ENCODE data around the gene S100PBP.

S100PBP gene

DNA sequence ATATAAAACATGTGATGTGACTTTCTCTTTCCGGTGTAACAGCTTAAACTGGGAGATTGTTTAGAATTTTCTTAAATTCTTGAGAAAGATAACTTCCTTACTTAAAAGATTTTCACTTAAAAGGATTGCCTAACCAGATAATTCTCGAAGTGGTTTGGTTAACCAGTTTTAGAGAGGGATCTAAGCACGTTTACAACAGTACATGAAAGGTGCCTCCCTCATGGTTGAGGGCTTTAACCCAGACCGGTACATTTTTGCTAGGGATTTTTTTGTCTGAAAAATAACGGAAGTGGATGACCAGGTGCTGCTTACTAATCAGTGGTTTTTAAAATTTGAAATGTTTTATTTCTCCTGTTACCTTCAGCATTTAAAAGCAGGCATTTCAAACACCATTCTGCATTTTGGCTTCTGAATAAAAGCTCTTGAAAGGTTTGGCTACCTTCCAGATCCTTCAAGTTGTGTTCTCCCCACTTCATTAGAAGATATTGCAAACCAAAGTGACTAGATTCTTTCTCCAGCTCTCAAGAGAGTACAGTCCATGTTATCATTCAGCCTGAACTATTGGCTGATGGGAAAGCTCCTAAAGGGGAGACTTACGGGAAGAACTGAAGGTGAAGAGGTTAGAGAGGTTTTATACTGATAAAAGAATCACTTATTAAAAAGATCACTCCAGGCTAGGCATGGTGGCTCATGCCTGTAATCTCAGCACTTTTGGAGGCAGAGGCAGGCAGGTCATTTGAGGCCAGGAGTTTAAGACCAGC is 12.8 kb downstream of the S100PBP start:
- no peak for DNase-seq

DNA sequence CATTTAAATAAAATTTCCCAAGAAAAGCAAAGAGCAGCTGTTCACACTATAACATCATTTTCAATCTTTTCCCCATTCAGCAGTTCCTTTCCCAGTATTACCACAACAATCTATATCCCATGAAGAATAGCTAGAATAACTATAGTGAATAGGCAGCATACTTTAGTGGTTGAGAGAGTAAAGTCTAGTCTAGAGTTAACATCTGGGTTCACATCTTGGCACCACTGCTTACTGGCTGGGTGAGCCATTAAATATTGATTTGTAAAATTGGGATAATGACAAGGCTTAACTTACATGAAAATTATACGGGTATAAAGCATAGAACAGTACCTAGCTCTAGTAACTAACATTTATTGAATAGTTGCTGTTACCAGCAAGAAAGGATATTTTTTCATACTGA is 14.4 kb downstream of the S100PBP start:
- DNase-seq: no peak

DNA sequence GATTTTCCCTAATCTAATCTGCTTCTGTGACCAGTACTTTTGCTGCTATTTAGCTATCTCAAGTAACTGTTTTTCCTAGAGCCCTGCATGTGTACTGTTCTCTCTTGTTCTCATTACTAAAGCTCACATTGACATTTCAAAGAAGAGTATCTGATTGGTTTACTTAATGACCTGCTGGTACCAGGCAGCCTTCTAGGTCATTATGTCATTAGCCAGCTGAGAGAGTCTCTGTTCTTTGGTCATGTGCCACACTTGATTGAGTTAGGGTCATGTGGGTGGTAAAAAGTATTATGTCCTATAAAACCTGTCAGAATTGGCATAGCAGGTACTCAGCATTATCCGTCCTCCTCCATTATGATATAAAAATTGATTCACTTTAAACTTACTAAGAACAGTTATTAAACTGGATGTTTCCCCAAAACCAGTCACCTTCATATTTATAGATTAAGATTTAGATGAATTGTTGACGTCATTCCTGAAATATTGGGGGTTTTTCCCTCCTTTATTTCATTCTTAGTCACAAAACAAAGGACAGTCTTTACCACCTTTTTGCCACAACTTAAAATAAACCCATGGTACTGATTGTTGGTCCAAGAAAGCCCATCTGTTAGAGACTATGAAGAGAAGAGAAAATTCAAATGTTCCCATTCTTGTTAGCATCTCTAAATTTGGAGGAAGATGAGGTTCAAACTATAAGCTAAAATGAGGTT is 31.1 kb downstream of the S100PBP start:
- DNase-seq: no peak

DNA sequence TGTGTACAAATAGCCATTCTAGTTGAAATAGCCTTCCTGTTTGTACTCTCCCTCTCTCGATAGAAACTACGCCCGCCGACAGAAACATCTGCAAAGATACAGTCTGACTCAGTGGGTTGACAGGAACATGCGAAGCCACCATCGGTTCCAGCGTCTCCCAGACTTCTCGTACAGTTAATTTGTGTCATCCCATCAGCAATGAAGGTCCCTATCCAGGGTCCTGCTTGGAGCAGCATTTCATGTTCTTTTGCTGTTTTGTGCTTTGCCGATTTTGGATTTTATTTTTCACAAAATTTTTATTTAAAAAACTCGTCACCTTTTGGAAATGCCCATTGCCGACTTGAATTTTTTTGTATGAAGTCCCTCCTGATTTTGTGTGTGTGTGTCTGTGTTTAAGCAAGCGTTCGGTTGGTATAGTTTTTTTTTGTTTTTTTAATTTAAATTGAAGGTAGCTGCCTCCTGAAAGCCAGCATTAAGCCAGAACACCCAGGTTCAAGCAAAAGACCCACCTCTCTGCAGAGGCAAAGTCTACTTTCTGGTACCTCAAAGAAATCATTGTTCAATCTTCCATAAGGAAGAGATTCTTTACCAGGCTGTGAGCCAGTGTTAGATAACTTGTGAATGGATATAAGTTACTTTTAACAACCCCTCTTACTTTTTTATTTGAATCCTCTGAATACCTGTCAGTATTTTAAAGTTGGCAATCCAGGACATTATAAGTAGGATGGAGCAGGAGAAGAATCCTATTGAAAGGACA is 38.6 kb downstream of the S100PBP start:
- no peak for DNase-seq

DNA sequence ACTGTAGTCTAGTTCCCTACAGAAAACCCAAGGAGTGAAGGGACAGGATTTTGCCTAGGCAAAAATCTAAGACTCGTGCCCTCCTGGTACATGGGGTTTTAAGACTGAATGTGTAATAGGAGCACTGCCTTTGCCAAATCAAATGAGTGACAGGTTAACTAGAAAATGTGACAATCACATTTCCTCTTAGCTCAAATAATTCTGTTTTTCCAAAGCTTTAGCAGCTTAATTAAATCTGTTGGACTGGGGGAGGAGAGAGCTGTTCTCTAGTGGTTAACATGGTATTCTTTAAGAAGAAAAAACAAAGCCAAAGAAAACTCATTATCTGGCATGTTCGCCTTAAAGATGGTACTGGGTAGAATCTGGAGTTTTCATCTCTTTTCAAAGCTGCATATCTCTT is 40.7 kb downstream of the S100PBP start:
- DNase-seq: no peak

DNA sequence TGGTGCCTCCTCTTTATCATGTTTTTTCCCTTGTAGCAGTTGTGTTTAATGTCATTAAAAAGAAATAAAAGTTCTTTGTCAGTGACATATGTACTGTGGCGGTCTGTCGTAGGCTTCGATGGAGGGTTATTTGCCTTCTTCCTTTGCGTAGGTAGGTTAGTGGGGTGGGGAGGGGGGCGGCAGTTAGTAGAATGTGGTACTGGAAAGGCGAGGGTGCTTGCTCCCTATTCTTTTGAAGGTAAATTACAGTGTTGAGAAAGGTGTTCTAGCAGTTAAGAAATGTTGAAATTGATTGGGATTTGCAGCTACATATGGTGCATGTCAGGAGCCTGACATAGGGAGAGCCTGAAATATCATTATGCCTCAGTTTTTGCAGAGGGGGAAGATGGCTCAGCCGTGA is 41.3 kb downstream of the S100PBP start:
- no peak for DNase-seq

DNA sequence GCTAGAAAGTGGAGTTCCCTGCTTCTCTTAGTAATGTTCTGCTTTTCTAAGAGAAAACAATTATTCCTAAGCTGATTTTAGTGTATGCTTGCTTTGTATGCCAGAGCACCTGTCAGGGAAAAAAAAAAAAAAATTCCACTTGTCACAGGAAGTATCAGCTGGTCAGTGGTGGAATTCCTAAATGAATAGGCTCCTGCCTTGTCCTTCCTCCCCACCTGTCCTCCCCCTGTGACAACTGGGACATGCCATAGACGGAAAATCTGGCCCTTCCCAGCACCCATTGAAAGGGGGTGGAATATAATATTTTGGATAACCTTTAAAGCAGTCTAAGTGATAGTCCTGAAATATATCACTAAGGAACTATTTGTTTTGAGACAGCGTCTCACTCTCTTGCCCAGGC is 42.5 kb downstream of the S100PBP start:
- DNase-seq: no peak

DNA sequence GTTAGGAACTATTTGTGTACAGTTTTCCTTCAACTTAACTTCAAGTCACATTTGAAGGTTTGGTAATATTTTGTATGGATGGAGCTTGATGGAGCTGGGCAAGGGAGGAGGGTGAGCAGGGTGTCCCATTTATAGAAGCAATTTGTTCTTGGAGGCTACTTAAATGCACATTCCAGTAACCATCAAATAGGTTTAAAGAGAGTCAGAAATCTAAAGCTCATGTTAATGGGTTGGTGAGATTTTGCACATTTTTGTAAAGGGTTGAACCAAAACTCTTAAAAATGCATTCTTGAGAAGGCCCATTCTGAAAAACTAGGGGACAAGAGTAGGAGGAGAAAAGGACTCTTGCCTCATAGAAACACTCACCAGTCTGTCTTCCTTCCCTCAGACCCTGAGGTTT is 43.1 kb downstream of the S100PBP start:
- no peak for DNase-seq

DNA sequence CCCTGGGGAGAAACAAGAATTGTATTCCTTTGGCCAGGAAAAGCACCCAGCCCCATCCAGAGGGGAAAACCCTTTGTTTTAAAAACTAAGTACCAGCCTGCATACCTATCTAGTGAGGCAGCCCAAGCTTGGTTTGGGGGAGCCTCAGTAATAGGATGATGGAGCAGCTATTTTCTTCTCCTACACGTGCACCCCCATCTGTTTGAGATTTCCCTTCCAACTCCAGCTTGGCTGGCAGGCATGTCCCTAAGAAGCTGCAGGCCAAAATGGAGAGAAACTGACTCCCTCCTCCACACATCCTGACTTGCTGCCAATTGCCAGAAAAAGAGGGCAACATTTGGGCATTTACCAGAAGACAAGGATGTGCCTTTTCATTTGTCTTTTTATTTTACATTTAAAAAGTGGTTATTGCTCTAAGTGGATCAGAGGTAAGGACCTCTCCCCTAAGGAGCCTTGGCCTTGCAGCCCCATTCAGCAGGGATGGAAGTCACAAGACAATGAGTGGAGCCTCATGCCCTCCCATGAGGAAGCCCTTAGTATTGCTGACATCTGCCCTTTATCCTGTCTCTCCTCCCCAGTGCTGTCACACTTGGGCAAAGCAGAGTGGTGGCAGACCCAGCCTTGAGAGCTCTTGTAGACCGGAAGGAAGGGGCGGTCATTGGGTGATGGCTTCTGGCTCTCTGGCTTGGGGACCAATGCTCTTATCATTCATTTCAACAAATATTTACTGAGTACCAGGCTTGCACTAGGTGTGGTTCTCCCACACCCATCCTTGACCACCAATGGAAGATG is 44.6 kb downstream of the S100PBP start:
- DNase-seq: peak; percentile 10

DNA sequence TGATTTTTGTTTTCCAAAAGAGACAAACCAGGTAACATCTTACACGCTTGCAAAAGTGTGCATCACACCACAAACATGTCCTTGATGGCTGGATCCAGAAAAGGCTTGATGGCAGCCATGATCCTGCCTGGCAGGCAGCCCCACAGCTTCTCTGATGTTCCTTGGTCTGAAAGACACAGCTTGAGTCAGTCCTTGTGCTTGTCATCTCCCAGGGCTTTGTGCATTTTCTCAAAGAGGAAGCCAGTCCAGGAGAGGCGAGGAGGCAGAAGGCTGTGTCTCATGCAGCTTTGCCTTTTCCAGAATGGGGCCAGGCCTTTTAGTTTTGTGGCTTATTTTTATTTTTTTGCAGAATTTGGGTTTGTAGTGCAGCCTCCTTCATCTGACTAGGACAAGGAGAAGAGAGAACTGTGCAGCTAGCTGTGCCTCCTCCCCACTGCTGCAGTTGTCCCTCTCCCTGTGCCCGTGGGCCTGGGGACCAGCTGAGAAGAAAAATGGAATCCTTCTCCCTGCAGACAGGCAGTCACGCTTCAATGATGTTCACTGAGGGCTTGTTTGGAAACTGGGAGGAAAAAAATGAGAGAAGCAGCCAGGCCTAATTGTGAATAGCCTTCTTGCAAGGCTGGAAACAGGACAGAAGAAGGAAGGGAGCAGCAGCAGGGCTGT is 45.9 kb downstream of the S100PBP start:
- no peak for DNase-seq

DNA sequence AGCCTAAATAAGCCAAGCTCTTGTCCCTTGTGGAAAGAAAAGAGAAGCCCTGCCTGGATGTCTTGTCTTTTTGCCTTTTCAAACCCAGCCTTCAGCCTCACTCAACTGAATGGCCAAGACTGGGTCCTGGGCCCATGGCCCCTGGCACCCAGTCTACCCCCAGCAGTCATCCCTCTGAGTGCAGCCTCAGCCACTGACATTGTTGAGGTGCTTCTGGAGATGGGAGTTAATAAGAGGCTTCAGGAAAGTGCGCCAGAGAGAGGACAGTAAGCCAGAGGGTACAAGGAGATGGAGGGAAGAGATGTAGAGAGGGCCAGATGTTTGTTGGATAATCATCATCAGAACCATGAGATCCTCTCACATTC is 46.4 kb downstream of the S100PBP start:
- no peak for DNase-seq

DNA sequence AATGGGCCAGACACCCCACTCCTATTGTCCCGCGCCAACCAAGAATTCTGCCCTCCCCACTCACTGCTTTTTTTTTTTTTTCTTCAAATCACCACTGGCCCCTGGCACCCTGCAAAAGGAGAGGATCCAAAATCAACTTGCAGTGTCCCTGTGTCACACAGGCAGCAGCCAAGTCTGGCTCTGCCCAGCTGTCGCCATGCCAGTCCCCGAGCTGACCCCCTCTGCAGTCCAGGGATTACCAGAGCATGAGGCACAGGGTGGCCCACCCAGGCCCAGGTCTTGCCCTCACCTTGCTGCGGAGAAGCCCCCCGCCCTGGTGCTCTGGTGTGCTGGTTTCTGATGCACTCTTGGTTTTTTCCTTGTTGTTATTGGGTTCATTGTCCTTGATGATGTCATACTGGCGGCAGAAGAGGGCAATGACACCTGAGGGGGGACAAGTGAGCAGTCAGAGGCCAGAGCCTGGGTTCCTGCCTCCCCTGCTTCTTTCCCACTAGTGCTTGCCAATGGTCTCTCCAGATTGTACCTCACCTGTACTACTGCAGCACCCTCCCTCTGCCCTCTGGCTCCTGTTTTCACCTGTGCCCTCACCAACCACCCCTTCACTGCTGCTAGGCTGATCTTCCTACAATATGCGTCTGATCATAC is 47.0 kb downstream of the S100PBP start:
- DNase-seq: no peak

DNA sequence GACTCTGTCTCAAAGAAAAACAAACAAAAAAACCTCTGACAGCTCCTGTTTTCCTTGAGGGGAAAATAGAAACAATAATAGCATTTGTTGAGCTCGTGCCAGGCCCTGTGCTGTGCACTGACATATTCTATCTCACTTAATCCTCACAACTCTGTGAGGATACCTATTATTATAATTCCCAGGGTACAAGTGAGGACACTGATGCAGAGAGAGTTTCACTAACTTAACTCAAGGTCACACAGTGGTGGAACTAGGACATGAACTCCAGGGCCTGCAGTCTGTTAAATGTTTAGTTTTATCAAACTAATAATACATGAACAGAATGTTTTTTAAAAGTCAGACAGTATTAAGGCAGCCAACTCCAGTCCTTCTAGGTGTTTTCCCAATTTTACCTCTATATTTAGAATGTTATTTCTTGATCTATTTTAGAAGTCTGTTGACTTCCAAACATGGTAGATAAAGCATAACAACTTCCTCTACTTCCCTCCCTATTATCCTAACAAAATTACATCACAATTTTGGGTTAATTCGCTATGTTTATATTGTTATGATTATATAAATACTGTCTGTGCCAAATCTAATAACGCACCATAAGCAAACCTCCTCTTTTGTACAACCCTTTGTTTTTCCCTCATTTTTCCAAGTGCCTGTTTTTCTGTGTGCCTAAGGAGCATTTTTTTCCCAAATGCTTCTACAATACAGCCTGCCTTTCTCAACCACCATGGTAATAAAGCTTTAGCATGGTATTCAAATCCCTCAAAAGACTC is 48.4 kb downstream of the S100PBP start:
- DNase-seq: no peak

DNA sequence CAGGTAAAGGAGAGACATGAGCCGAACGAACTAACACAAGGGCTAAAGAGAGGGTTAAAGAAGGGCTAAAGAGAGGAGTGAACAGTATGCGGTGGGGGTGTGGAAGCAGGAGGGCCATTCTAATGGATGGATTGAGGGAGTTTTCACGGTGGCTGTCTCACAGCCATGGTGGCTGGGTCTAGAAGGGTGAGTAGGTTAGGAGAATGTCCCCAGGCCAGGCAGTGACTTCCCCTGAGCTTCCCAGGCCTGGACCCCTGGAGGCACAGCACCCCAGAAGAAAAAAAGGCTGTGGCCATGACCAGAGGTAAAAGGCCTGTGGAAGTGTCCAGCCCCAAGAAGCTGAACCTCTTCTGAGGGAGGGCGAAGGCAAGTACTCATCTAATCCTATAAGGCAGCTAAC is 49.7 kb downstream of the S100PBP start:
- no peak for DNase-seq

DNA sequence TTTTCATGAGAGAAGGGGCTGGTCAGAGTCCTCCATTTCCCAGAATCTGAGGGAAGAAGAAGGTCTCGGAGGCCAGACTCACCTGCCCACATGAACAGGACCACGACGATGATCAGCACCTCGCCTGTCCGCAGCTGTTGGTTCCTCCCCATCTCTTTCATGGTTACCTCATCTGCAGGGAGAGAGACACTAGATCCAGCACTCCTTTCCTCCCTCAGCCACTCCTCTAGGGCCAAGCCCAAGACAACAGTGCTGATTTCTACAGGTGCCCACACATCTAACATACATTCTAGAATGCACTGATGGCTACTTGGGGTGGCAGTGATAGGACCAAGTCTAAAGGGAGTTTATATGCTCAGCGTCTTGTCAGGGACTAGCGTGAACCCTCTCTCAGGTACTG is 50.2 kb downstream of the S100PBP start:
- no peak for DNase-seq

DNA sequence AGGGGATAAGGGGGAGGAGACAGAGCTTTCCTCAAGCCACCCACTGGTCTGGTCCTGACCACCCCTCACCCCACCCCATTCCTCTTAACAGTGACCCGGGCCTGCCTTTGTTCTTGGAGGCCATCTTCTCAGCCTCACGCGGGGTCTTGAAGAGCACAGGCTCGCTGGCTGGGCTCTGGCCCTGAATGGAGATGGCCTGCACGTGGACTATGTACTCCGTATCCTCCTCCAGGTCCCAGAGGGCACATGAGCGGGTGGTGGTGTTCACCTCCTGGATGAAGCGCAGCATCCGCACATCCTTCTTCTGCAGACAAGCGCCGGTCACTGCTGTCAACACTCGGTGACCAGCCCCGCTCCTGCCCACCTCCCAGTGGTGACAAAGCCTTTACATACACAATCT is 50.6 kb downstream of the S100PBP start:
- no peak for DNase-seq

DNA sequence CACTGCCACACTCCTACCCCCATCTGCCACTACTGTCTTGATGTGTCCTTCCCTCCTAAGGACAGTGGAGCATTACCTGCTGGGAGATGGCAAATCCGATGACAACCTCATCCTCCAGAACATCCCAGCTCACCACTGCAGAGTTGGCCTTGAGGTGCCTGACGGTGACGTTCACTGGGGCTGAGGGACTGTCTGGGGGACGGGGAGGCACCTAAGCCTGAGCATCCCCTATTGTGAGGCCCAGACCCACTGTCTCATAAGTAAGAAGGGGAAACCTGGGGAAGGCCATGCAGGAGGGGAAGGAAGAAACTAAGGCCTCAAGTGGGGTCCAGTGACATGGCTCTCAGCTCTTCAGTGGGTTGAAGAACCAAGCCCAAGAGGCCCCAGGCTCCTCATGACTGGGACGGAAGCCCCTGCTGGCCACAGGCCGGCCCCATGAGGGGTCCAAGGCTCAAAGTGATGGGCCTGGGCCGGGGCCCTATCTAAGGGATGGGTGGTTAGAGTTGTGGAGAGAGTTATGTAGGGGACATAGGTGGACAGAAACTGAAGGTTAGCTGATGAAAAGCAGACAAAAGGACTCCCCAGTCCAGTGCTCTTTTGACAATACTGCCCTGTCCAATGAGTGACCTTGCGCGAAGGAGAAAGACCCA is 51.5 kb downstream of the S100PBP start:
- no peak for DNase-seq

DNA sequence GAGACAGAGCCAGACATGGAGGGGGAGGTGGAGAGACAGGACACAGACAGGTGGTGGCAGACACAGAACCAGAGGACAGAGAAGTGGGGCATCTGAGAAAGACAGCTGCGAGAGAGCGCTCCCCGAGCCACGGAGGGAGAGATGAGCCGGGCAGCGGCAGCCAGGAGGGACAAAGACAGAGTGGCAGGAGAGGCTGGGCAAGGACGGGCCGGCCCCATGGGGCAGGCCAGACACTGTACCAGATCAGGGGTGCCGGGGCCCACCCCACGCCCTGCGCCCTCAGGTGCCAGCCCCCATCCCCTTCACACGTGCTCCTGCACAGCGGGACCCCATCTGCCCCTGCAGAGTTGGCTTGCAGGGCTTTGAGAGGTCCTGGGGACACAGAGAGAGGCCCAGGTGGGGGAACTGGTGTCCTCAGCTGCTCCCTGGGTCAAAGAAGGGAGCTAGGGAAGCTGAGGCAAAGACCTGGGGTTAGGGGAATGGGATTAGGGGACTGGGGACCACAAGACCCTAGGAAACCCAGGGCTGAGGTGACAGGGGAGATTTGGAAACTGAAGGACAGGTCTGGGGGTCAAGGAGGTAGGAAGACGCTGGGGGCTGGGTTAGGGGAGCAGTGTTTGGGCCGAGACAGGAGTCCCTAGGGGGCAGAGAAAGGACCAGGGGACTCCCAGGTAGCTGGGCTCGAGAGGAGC is 52.6 kb downstream of the S100PBP start:
- no peak for DNase-seq

DNA sequence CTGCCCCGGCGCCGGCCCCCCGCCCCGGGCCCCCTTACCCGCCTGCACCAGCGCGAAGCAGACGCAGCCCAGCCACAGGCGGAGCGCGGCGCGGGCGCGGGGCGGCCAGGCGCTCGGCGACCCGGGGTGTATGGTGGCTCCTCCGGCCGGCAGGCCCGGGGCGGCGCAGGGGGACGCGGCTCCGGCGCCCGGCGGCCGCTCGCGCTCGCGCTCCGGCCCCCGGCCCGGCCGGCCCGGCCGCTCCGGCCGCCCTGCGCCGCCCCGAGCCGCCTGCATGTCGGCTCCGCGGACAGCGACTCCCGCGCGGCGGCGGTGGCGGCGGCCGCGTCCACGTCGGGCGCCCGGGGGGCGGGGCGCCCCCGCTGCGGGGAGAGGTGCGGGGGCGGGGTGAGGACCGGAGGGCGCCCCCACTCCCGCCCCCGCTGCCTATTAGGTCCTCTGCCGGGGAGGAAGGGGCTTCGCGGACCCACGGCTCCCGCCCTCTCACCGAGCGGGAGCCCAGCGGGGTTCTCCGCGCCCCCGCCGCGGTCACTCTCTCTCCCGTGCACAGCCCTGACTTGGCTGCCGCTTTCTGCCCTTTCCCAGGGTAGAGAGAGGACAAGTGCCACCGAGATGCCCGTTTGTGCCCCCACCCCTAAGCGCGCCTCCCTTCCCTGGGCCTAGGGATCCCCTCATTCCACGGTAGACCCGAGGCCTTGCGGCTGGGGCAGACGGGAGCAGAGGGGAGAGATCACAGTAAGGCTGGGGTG is 53.3 kb downstream of the S100PBP start, which contains the start of gene FNDC5:
Gene FNDC5, minus strand, starts transcription at position 298 of the 749 bp plus-strand sequence.
- peak; percentile 34 for DNase-seq

Data from fibroblast of skin of right quadriceps (primary cell).